HG03439 (cell line): Measurements from ENCODE around the gene DNAH2.

Source experiments
- ATAC-seq: cut with Tn5 transposase; IDR thresholded peaks from one replicate; pipeline ENCODE4 v1.9.1; 2021; ENCODE audit warnings: mild to moderate bottlenecking, moderate library complexity; ENCODE audit not compliant: unreplicated experiment

Gene DNAH2

DNA sequence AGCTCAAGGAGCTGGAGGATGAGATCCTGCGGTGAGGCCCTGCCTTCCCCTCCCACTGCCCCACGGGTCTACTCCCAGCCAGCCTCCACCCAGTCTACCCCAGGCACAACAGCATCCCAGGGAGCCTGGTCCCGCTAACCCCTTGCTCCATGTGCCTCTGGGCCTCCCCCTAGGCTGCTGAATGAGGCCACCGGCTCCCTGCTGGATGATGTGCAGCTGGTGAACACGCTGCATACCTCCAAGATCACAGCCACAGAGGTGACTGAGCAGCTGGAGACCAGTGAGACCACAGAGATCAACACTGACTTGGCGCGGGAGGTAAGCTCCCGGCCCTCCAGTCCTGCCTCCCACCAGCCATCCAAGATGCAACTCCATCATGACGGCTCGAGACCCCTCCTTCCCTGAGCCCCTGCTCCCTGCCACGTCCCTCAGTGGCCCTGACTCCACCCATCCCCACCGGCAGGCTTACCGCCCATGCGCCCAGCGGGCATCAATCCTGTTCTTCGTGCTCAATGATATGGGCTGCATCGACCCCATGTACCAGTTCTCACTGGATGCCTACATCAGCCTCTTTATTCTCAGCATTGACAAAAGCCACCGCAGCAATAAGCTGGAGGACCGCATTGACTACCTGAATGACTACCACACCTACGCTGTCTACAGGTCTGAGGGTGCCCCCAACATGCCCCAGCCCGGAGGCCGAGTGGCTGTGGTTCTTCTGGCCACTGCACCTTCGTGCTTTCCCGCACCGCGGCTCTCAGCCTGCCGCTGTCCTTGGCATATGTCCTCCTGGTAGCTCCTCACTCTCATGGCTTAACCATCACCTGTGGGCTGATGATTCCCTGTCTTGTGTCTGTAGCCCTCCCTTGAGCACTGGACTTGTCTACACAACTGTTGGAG lies 101.5 kb downstream of the DNAH2 start:
- ATAC-seq = no peak

DNA sequence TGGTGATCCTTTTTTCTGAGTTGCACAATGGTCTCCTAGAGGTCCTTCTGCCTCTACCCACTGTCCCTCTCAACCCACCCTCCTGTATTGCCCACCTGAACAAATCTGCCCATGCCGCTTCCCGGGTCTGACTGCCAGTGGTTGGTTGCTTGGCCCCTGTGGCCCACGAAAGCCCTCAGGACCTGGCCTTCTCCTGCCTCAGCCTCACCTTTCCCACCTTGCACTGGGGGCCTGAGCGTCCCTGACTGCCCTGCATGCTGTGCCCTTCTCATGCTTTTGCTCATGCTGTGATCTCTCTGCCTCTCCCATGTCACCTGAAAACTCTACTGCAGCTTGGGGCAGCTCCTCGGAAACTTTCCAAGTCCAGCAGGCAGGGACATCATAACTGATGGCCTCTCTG lies 102.7 kb downstream of the DNAH2 start:
- ATAC-seq = no peak

DNA sequence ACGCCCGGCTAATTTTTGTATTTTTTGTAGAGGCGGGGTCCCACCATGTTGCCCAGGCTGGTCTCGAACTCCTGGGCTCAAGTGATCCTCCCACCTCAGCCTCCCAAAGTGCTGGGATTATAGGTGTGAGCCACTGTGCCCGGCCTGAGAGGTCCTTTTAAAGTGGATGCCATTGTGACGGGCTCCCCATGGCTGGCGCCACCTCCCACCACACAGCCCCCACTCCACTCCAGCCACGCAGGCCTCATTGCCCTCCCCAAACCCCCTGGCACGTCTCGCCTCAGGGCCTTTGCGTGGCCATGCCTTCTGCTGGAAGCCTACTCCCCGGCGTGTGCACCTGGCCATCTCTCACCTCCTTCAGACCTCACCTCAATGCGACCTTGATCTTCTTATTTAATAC lies 104.6 kb downstream of the DNAH2 start:
- no peak for ATAC-seq

DNA sequence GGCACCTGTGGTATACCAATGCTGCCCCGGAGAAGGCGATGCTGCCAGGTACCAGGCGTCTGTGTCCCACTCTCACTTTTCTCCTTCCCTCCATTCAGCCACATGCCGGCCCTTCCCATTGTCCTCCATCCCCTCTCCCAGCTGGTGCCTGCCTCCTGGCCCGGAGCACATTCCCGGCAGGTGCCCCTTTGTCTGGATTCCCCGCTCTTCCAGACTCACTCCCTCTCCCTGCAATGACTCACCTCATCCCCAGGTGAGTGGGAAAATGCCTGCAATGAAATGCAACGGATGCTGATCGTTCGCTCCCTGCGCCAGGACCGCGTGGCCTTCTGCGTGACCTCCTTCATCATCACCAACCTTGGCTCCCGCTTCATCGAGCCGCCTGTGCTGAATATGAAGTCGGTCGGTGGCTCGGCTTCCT lies 106.0 kb downstream of the DNAH2 start:
- no peak for ATAC-seq

DNA sequence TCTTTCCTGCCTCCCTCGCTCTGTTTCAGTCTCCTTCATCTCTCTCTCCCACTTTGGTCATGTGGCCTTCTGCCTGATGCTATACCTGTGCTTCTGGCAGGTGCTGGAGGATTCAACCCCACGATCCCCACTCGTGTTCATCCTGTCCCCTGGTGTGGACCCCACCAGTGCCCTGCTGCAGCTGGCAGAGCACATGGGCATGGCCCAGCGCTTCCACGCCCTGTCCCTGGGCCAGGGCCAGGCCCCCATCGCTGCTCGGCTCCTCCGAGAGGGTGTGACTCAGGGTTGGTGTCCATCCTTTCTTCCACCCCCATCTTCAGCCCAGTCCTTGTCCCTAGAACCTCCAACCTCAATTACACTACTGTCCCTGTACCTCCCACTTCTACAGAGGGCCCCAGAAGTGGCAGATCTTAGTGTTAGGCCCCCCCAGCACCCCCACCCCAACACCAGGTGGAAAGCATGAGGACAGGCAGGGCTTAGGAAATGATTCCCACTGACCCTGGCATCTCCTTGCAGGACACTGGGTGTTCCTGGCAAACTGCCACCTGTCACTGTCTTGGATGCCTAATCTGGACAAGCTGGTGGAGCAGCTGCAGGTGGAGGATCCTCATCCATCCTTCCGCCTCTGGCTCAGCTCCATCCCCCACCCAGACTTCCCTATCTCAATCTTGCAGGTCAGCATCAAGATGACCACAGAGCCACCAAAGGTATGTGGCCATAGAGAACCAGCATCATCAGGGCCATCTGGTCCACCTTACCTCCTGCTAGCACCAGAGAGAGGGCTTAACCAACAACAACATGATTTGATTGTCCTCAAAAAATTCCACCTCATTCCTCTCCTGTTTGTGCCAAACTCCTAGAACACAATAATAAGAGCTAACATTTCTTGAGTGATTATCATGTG lies 106.7 kb downstream of the DNAH2 start:
- no peak for ATAC-seq

GRCh38 chr17:7825206-7825990 lies 107.9 kb downstream of the DNAH2 start:
- no peak for ATAC-seq

- no peak for ATAC-seq
These were observed 113.1 kb downstream of the DNAH2 start for GRCh38 chr17:7830616-7831015.

- ATAC-seq = no peak
These were observed 113.7 kb downstream of the DNAH2 start for GRCh38 chr17:7831233-7831632.

DNA sequence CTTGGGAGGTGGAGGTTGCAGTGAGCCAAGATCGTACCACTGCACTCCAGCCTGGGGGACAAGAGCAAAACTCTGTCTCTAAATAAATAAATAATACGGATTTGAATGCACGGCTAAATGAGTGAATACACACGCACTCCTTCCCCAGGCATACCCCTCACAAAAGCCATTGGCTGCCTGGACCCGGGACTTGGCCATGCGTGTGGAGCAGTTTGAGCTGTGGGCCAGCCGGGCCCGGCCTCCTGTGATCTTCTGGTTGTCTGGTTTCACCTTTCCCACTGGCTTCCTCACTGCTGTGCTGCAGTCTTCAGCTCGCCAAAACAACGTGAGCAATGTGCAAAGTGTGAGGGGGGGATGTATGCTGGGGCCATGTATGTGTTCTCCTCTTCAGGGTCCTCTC lies 114.9 kb downstream of the DNAH2 start:
- no peak for ATAC-seq

DNA sequence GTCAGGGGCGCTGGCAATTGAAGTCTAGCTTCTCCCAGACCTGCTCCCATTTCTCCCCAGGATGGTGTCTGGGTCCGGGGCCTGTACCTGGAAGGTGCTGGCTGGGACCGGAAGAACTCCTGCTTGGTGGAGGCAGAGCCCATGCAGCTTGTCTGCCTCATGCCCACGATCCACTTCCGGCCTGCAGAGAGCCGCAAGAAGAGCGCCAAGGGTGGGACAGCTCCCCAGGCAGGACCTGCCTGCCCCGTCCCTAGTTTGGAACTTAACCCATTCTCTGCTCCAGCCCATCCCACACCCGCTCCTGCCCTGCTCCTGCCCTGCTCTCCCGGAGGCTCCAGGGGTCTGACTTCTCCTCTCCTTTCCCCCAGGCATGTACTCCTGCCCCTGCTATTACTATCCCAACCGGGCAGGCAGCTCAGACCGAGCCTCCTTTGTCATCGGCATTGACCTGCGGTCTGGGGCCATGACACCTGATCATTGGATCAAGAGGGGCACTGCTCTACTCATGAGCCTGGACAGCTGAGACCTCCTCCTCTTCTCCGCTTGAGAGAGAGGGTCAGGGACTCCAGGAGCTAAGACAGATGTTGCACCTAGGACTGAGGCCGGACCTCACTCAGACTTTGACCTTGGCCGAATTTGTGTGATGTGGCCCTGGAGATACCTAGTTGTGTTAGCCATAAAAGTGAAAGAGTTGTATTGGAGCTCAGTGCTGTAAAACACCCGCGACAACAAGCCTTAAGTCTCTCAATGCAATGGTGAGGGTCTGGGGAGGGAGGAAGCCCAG lies 115.7 kb downstream of the DNAH2 start:
- ATAC-seq = no peak

GRCh38 chr17:7833795-7834541 lies 116.4 kb downstream of the DNAH2 start, which contains the start of gene KDM6B:
KDM6B (plus strand) TSS chr17:7834217; CDS start chr17:7845555, 11,338 bp downstream.
- ATAC-seq = peak; percentile 41

- ATAC-seq = no peak
These were observed 117.0 kb downstream of the DNAH2 start for GRCh38 chr17:7834542-7834956.

- peak; percentile 39 for ATAC-seq
These were observed 117.6 kb downstream of the DNAH2 start for GRCh38 chr17:7834957-7835813.

DNA sequence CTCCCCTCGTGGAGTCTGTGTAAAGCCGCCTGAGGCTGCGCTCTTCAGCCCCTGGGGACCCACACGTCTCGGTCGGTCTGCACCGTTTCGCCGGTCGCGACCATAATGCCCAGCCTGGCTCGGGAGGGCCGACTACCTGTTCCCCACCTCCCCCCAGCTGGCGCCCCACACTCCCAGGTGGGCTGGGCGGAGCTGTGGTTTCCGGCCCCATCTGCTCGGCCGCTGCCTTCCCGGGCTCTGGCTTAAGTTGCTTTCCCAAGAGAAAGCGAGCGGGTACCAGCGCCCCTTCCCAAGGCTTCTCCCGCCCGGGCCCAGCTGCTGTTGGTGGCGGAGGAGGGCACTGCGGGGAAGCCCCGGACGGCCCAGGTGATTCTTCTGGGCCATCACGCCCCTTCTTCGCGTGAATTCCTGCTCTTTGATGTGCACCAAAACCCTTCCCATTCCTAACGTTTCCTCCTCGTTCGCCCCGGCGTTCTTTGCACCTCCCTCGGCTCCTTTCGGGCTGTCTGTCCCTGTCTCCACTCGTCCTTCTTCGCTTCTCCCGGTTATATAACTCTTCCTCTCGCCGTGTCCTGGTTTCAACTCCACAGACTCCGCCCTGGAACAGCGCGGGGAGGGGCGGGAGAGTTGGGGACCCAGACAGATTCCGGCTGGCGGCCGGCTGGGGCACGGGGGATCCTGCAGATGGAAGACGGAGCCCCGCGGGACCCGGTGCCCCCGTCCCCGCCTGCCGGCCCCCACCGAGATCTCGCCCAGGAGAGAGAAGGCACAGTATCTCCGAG lies 118.5 kb downstream of the DNAH2 start:
- ATAC-seq = peak; percentile 31

GRCh38 chr17:7836596-7837407 lies 119.3 kb downstream of the DNAH2 start:
- ATAC-seq = no peak

- no peak for ATAC-seq
These were observed 120.0 kb downstream of the DNAH2 start for GRCh38 chr17:7837408-7838088.
